COLO668 (cell line): ENCODE results near the gene SLC22A5.
A peak's percentile ranks its signal among the peaks of the same experiment; 100 is the strongest.

Source experiments
- DNase-seq: peaks from one replicate; lab custom pipeline; 2025; ENCODE audit not compliant: unreplicated experiment; lab: John Stamatoyannopoulos, UW

SLC22A5 gene

GRCh38 chr5:132369474-132370180 lies at the start of gene SLC22A5:
Gene SLC22A5 (plus strand): TSS chr5:132369710. CDS start chr5:132369973, 263 bp downstream.
- peak; percentile 76 for DNase-seq

- DNase-seq: no peak
These were observed 49.5 kb upstream of the SLC22A5 start for GRCh38 chr5:132319975-132320374.

GRCh38 chr5:132321109-132321721 lies 48.3 kb upstream of the SLC22A5 start:
- DNase-seq: no peak

- no peak for DNase-seq
These were observed 47.2 kb upstream of the SLC22A5 start for GRCh38 chr5:132322266-132322665.

- no peak for DNase-seq
These were observed 46.3 kb upstream of the SLC22A5 start for GRCh38 chr5:132323202-132323601.

DNA sequence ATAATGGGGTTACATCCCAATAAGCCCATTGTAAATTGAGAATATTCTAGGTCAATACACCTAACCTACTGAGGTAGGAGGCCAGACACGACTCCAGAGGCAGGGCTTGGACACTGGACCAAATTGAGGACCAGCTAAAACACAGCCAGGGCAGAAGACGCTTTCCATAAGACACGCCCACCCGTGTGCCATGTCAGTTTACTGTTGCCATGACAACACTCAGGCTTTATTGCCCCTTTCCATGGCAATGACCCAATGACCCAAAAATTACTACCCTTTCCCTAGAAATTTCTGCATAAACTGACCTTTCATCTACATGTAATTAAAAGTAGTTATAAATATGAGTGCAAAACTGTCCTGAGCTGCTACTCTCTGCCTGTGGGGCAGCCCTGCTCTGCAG lies 43.8 kb upstream of the SLC22A5 start:
- DNase-seq: no peak

DNA sequence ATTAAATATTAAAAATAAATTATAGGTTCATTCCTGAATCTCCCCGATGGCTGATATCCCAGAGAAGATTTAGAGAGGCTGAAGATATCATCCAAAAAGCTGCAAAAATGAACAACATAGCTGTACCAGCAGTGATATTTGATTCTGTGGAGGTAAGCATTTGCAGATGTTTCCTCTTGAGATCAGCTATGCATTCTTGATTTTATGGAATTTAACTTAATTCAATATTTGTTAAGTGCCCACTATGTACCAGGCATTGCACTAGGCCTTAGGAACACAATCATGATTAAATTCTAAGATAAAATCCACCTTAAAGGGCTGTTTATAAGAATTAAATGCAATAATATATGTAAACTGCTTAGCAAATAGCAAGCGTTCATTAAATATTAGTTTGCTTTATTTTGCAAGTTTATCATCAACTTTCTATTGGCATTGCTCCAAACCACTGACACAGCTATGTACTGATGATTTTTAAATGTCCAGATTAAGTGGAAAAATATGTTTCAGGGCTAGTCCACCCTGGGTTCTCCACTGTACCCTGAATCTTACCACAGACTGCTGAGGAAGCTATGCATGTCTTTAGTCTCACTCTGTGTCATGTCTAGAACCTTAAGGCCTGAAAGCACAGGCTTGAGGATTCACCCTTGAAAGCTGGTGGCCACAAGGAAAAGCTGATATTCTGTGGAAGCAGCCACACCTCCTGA lies 42.1 kb upstream of the SLC22A5 start:
- no peak for DNase-seq

DNA sequence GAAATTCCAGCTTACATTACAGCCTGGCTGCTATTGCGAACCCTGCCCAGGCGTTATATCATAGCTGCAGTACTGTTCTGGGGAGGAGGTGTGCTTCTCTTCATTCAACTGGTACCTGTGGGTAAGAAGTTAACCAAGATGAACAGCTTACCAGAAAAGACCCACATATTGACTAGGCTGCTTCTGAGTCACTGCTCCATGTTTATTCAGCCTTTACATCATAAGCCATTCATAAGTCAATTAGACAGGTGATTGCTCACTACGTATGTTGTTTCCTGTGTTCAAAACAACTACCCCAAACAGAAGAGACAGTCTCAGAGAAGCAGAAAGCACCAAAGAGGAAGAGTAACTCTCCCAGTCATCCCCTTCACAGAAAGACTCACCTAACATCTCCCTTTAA lies 34.7 kb upstream of the SLC22A5 start:
- no peak for DNase-seq

GRCh38 chr5:132335402-132335801 lies 34.1 kb upstream of the SLC22A5 start:
- no peak for DNase-seq

DNA sequence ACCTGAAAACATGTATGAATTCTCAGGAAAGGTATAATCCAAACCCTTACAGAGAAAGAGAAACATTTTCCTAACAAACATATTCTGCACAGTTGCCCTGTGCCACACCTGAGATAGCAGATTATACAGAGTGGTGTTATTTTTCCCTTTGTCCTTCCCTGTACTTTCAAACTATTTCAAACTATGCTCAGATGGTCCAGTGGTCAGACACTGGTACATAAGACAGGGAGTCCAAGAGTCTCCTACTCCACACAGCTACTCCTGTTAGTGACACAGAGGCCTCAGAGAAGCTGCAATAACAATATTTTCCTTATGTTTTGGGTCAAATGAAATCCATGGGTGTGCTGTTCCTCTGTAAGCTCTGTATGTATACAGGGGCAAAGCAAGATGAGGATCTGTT lies 30.0 kb upstream of the SLC22A5 start:
- DNase-seq: no peak

GRCh38 chr5:132342291-132343180 lies 27.0 kb upstream of the SLC22A5 start:
- DNase-seq: no peak

DNA sequence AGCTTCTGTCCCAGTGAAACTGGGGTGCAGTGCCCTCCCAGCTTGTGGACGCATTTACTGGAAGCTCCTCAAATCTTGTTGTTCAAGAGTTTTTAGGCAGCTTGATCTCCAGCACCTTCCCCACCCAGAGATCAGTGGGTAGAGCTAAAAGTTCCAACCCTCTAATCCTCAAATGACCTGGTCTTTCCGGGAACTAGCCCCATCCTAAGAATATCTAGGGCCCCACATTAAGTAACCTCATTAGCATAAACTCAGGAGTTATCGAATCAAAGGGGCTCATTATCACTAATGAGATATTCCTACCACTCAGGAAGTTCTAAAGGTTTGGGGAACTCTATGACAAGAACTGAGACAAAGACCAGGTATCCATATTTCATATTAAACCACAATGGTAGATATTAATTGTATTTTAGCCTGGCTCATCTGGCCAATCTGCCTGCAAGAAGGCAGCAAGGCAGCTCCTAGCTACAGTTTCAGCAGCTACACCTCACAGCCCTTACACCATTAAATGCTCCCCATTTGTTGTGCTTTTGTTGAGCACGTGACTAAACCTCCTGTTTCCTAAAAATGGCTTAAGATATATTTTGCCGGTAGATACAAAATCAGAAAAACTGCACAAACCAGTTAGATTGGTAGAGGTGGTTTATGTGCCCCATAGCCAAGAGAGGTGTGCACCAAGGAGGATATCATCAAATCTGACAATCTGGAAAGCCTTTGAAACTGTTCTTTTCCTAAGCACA lies 24.6 kb upstream of the SLC22A5 start:
- no peak for DNase-seq

- no peak for DNase-seq
These were observed 16.0 kb upstream of the SLC22A5 start for GRCh38 chr5:132353486-132353995.

- no peak for DNase-seq
These were observed 14.9 kb upstream of the SLC22A5 start for GRCh38 chr5:132354381-132355139.

GRCh38 chr5:132355140-132355765 lies 14.3 kb upstream of the SLC22A5 start:
- no peak for DNase-seq

- no peak for DNase-seq
These were observed 10.7 kb upstream of the SLC22A5 start for GRCh38 chr5:132358775-132359174.

GRCh38 chr5:132362086-132362485 lies 7.4 kb upstream of the SLC22A5 start:
- no peak for DNase-seq

GRCh38 chr5:132363431-132364112 lies 5.9 kb upstream of the SLC22A5 start:
- no peak for DNase-seq

GRCh38 chr5:132364319-132364718 lies 5.2 kb upstream of the SLC22A5 start:
- no peak for DNase-seq
